HEK293 (cell line): ENCODE data around the gene LFNG.
"Not testable (repeated sequence)": the region's sequence is repeated elsewhere in the genome, so short reads cannot be mapped to it uniquely, and the experiment has no call there.

ENCODE experiments used
- CTCF ChIP-seq: fragments of 450-650 bp; formaldehyde crosslinking; IDR thresholded peaks from 2 replicates; pipeline ENCODE4 v1.5.1; 2016; ENCODE audit warnings: missing biosample characterization, missing genetic modification characterization
- REST ChIP-seq: fragments of 450-650 bp; formaldehyde crosslinking; IDR thresholded peaks from 2 replicates; pipeline ENCODE4 v1.5.1; 2016; ENCODE audit warnings: missing biosample characterization, missing genetic modification characterization
- SCRT2 ChIP-seq: fragments of 450-650 bp; formaldehyde crosslinking; IDR thresholded peaks from 2 replicates; pipeline ENCODE4 v1.5.1; 2016; ENCODE audit warnings: missing biosample characterization, missing genetic modification characterization
- ZNF324 ChIP-seq: fragments of 450-650 bp; formaldehyde crosslinking; IDR thresholded peaks from 2 replicates; pipeline ENCODE4 v1.5.1; 2016; ENCODE audit warnings: missing biosample characterization, missing genetic modification characterization
- ZNF530 ChIP-seq: fragments of 450-650 bp; formaldehyde crosslinking; IDR thresholded peaks from 2 replicates; pipeline ENCODE4 v1.5.1; 2016; ENCODE audit warnings: low read depth, missing biosample characterization, missing genetic modification characterization

- TF ChIP-seq ZNF324; CTCF (tag by site-specific recombination); SCRT2 (tag by site-specific recombination); REST (tag by site-specific recombination); ZNF530 (tag by site-specific recombination): not testable (repeated sequence)
Observed at GRCh38 chr7:2534214-2534613, 14.6 kb downstream of the LFNG start.
